HS-5 (cell line): ENCODE results near the gene QRICH2.
"Not testable (repeated sequence)": the region's sequence is repeated elsewhere in the genome, so short reads cannot be mapped to it uniquely, and the experiment has no call there.

Experiments used
- DNase-seq: peaks from one replicate; pipeline ENCODE4 v3.0.0-alpha.2; 2012; ENCODE audit warnings: low read depth

Gene QRICH2

GRCh38 chr17:76307966-76308338, at the start of gene QRICH2:
QRICH2 (minus strand) TSS chr17:76308276; CDS start chr17:76307998, 278 bp downstream.
- no peak for DNase-seq

- no peak for DNase-seq
Observed at GRCh38 chr17:76357597-76358158, 49.6 kb upstream of the QRICH2 start.

- no peak for DNase-seq
Observed at GRCh38 chr17:76356803-76357456, 48.9 kb upstream of the QRICH2 start.

- DNase-seq, result no peak
Observed at GRCh38 chr17:76354747-76355310, 46.8 kb upstream of the QRICH2 start.

- no peak for DNase-seq
Observed at GRCh38 chr17:76354317-76354729, 46.2 kb upstream of the QRICH2 start.

- peak; percentile 89 for DNase-seq
Observed at GRCh38 chr17:76353599-76354316, 45.7 kb upstream of the QRICH2 start, which contains the start of gene PRPSAP1. PRPSAP1 (minus strand) TSS chr17:76353916; CDS start chr17:76353703, 213 bp downstream.

- no peak for DNase-seq
Observed at GRCh38 chr17:76353004-76353598, 45.0 kb upstream of the QRICH2 start.

- no peak for DNase-seq
Observed at GRCh38 chr17:76351526-76352071, 43.5 kb upstream of the QRICH2 start.

GRCh38 chr17:76350463-76350862, 42.4 kb upstream of the QRICH2 start:
- no peak for DNase-seq

GRCh38 chr17:76346936-76347335, 38.9 kb upstream of the QRICH2 start:
- not testable (repeated sequence) for DNase-seq

- DNase-seq, result no peak
Observed at GRCh38 chr17:76345377-76345974, 37.4 kb upstream of the QRICH2 start.

GRCh38 chr17:76343106-76343505, 35.0 kb upstream of the QRICH2 start:
- no peak for DNase-seq

- no peak for DNase-seq
Observed at GRCh38 chr17:76341301-76341700, 33.2 kb upstream of the QRICH2 start.

- no peak for DNase-seq
Observed at GRCh38 chr17:76337413-76337777, 29.3 kb upstream of the QRICH2 start.

GRCh38 chr17:76336756-76337412, 28.8 kb upstream of the QRICH2 start:
- no peak for DNase-seq

GRCh38 chr17:76335716-76336381, 27.8 kb upstream of the QRICH2 start:
- no peak for DNase-seq

- no peak for DNase-seq
Observed at GRCh38 chr17:76333673-76334505, 25.8 kb upstream of the QRICH2 start.

GRCh38 chr17:76331083-76331482, 23.0 kb upstream of the QRICH2 start:
- no peak for DNase-seq

- DNase-seq, result no peak
Observed at GRCh38 chr17:76329664-76330063, 21.6 kb upstream of the QRICH2 start.

GRCh38 chr17:76327696-76328095, 19.6 kb upstream of the QRICH2 start:
- DNase-seq, result no peak
